Measurements from ENCODE around the gene TIMM23.

The TIMM23 gene

GRCh38 chr10:46033602-46034011 lies 61.3 kb downstream of the TIMM23 start:
- DNase-seq (ENCODE audit: extremely low spot score) = no peak
- CTCF ChIA-PET = interaction anchor here (0.7 kb wide), 1 partner anchor 185 kb away, joined by 4 read pairs; no protein-coding TSS in a partner anchor

GRCh38 chr10:46035923-46036849 lies 63.9 kb downstream of the TIMM23 start:
- DNase-seq (ENCODE audit: extremely low spot score) = no peak
- POLR2A ChIA-PET = no interaction called here
- CTCF ChIA-PET = interaction anchor here (0.7 kb wide), 1 partner anchor 16 kb away, joined by 5 read pairs; no protein-coding TSS in a partner anchor
- no peak for TF ChIP-seq ELF4 (IDR thresholded peaks at IDR 0.05)
- TF ChIP-seq FOXK2 (IDR thresholded peaks at IDR 0.05) = no peak
- TF ChIP-seq LEF1 (IDR thresholded peaks at IDR 0.05; ENCODE audit: borderline replicate concordance) = no peak
- TF ChIP-seq ARNT (IDR thresholded peaks at IDR 0.05) = no peak
- no peak for TF ChIP-seq NFRKB (IDR thresholded peaks at IDR 0.05)
- TF ChIP-seq TARDBP (IDR thresholded peaks at IDR 0.05) = no peak

More at GRCh38 chr10:46033602-46034011, 61.3 kb downstream of the TIMM23 start:
- TF ChIP-seq ZNF384 (IDR thresholded peaks at IDR 0.05) (no peak), FOXK2 (IDR thresholded peaks at IDR 0.05) (no peak), FOXM1 (IDR thresholded peaks at IDR 0.05; ENCODE audit: borderline replicate concordance) (no peak), SP1 (IDR thresholded peaks at IDR 0.05) (no peak), CTBP1 (IDR thresholded peaks at IDR 0.05; ENCODE audit: borderline replicate concordance) (no peak), ELF4 (IDR thresholded peaks at IDR 0.05) (no peak), PKNOX1 (IDR thresholded peaks at IDR 0.05) (no peak), HDGF (IDR thresholded peaks at IDR 0.05; ENCODE audit: borderline replicate concordance) (no peak), L3MBTL2 (conservative IDR thresholded peaks at IDR 0.05) (no peak), BHLHE40 (IDR thresholded peaks at IDR 0.05; ENCODE audit: borderline replicate concordance) (no peak), SUZ12 (IDR thresholded peaks at IDR 0.05) (no peak), TARDBP (IDR thresholded peaks at IDR 0.05) (no peak), LEF1 (IDR thresholded peaks at IDR 0.05; ENCODE audit: borderline replicate concordance) (no peak), NFRKB (IDR thresholded peaks at IDR 0.05) (no peak), FOXA1 (IDR thresholded peaks at IDR 0.05) (no peak)
- POLR2A ChIA-PET = no interaction called here

GRCh38 chr10:46037107-46037825 lies 65.0 kb downstream of the TIMM23 start:
- no peak for DNase-seq (ENCODE audit: extremely low spot score)
- CTCF ChIA-PET = no interaction called here
- TF ChIP-seq ELF4 (IDR thresholded peaks at IDR 0.05) = no peak
- POLR2A ChIA-PET = no interaction called here

GRCh38 chr10:46040004-46040403 lies 67.7 kb downstream of the TIMM23 start:
- ChIA-PET POLR2A (no interaction called here), CTCF (interaction anchor here (1.2 kb wide), 1 partner anchor 11 kb away, joined by 3 read pairs; no protein-coding TSS in a partner anchor)
- no peak for TF ChIP-seq ZNF384 (IDR thresholded peaks at IDR 0.05)
- no peak for TF ChIP-seq ELF4 (IDR thresholded peaks at IDR 0.05)
- no peak for TF ChIP-seq PKNOX1 (IDR thresholded peaks at IDR 0.05)
- no peak for TF ChIP-seq FOXM1 (IDR thresholded peaks at IDR 0.05; ENCODE audit: borderline replicate concordance)
- TF ChIP-seq ARNT (IDR thresholded peaks at IDR 0.05) = no peak
- no peak for TF ChIP-seq L3MBTL2 (conservative IDR thresholded peaks at IDR 0.05)
- TF ChIP-seq CTBP1 (IDR thresholded peaks at IDR 0.05; ENCODE audit: borderline replicate concordance) = no peak
- TF ChIP-seq BHLHE40 (IDR thresholded peaks at IDR 0.05; ENCODE audit: borderline replicate concordance) = no peak
- TF ChIP-seq LEF1 (IDR thresholded peaks at IDR 0.05; ENCODE audit: borderline replicate concordance) = no peak
- TF ChIP-seq FOXA1 (IDR thresholded peaks at IDR 0.05) = no peak
- no peak for DNase-seq (ENCODE audit: extremely low spot score)

GRCh38 chr10:46042527-46042926 lies 70.2 kb downstream of the TIMM23 start:
- CTCF ChIA-PET = no interaction called here
- no peak for DNase-seq (ENCODE audit: extremely low spot score)
- no peak for TF ChIP-seq FOXM1 (IDR thresholded peaks at IDR 0.05; ENCODE audit: borderline replicate concordance)
- TF ChIP-seq TARDBP (IDR thresholded peaks at IDR 0.05) = no peak
- no peak for TF ChIP-seq LEF1 (IDR thresholded peaks at IDR 0.05; ENCODE audit: borderline replicate concordance)
- TF ChIP-seq NFRKB (IDR thresholded peaks at IDR 0.05) = no peak
- TF ChIP-seq L3MBTL2 (conservative IDR thresholded peaks at IDR 0.05) = no peak
- TF ChIP-seq FOXA1 (IDR thresholded peaks at IDR 0.05) = no peak
- TF ChIP-seq ELF4 (IDR thresholded peaks at IDR 0.05) = no peak
- TF ChIP-seq SUZ12 (IDR thresholded peaks at IDR 0.05) = no peak
- TF ChIP-seq ARNT (IDR thresholded peaks at IDR 0.05) = no peak
- TF ChIP-seq PKNOX1 (IDR thresholded peaks at IDR 0.05) = no peak
- POLR2A ChIA-PET = no interaction called here

GRCh38 chr10:46046261-46046660 lies 74.0 kb downstream of the TIMM23 start, which contains the start of gene MSMB:
MSMB (minus strand) TSS chr10:46046269; CDS start chr10:46046237, 32 bp downstream.
- ChIA-PET CTCF (no interaction called here), POLR2A (no interaction called here)
- TF ChIP-seq PKNOX1 (IDR thresholded peaks at IDR 0.05) (no peak), HDGF (IDR thresholded peaks at IDR 0.05; ENCODE audit: borderline replicate concordance) (no peak), FOXM1 (IDR thresholded peaks at IDR 0.05; ENCODE audit: borderline replicate concordance) (no peak), NFRKB (IDR thresholded peaks at IDR 0.05) (no peak)
- no peak for DNase-seq (ENCODE audit: extremely low spot score)
